CD14-positive monocyte (primary cell): ENCODE measurements around the gene TTC7B. TPM values are rescaled to one million over a fixed set of nuclear protein-coding genes. Genes with fewer than 3 reads are reported as not detected.

ENCODE experiments used
- DNase-seq, 3 donors: peaks; one replicate each; pipeline ENCODE4 v3.0.0-alpha.2; 2011 to 2022
- H2AFZ ChIP-seq: 2 replicates; pipeline ENCODE4 v1.6.0; 2012; ENCODE audit warnings: mild to moderate bottlenecking, low read depth, low read length, inconsistent platforms; ENCODE audit not compliant: insufficient read depth, poor library complexity, severe bottlenecking
- H3K27ac ChIP-seq, 2 donors: 1 replicate in 1 of 2; 2 replicates in 1 of 2; pipeline ENCODE4 v1.5.1; 2012 to 2013; ENCODE audit warnings: low read length in 2 of 2, control low read depth in 1 of 2, inconsistent platforms in 1 of 2, low read depth in 1 of 2, mild to moderate bottlenecking in 1 of 2
- H3K27me3 ChIP-seq, 2 donors: one replicate each; pipeline versions ENCODE4 v1.6.0 to v1.6.1; 2011 to 2013; ENCODE audit warnings: low read length in 2 of 2; ENCODE audit not compliant: control insufficient read depth in 2 of 2, insufficient read depth in 2 of 2
- H3K36me3 ChIP-seq, 2 donors: replicated peaks in 1 of 2; 1 replicate in 1 of 2; 2 replicates in 1 of 2; pipeline versions ENCODE4 v1.5.1 to v1.6.1; 2012 to 2013; ENCODE audit warnings: low read length in 2 of 2, control low read depth in 1 of 2, inconsistent platforms in 1 of 2, mild to moderate bottlenecking in 1 of 2; ENCODE audit not compliant: insufficient read depth in 2 of 2, control insufficient read depth in 1 of 2
- H3K4me1 ChIP-seq, 2 donors: 1 replicate in 1 of 2; 2 replicates in 1 of 2; pipeline versions ENCODE4 v1.5.1 to v1.6.1; 2012 to 2013; ENCODE audit warnings: low read length in 2 of 2, control low read depth in 1 of 2, inconsistent platforms in 1 of 2, mild to moderate bottlenecking in 1 of 2, moderate library complexity in 1 of 2; ENCODE audit not compliant: insufficient read depth in 2 of 2, control insufficient read depth in 1 of 2
- H3K4me2 ChIP-seq: replicated peaks from 2 replicates; pipeline ENCODE3; 2012; ENCODE audit warnings: low read length, moderate library complexity, mild to moderate bottlenecking; ENCODE audit not compliant: poor library complexity, severe bottlenecking; ENCODE audit errors: extremely low read depth
- H3K4me3 ChIP-seq, 3 experiments: fragments of 200-600 bp in 1 of 3; sonication (generic) in 1 of 3; replicated peaks in 1 of 3; 1 replicate in 2 of 3; 2 replicates in 1 of 3; pipeline ENCODE4 v1.5.1; 2011 to 2013; ENCODE audit warnings: low read length in 3 of 3, mild to moderate bottlenecking in 3 of 3, control low read depth in 2 of 3, low read depth in 2 of 3, inconsistent platforms in 1 of 3, moderate library complexity in 1 of 3
- H3K79me2 ChIP-seq: 2 replicates; pipeline ENCODE4 v1.6.0; 2012; ENCODE audit warnings: mild to moderate bottlenecking, control low read depth, inconsistent platforms, low read length, moderate library complexity; ENCODE audit not compliant: insufficient read depth
- H3K9ac ChIP-seq: 2 replicates; pipeline ENCODE4 v1.6.0; 2017; ENCODE audit warnings: low read length, mild to moderate bottlenecking; ENCODE audit not compliant: insufficient read depth, poor library complexity, severe bottlenecking
- H3K9me3 ChIP-seq, 2 donors: replicated peaks in 1 of 2; 1 replicate in 1 of 2; 2 replicates in 1 of 2; pipeline versions ENCODE4 v1.5.1 to v1.6.1; 2012 to 2013; ENCODE audit warnings: low read length in 2 of 2, control low read depth in 1 of 2; ENCODE audit not compliant: control insufficient read depth in 1 of 2, insufficient read depth in 1 of 2
- H4K20me1 ChIP-seq: 2 replicates; pipeline ENCODE4 v1.6.0; 2012; ENCODE audit warnings: mild to moderate bottlenecking, low read length, control low read depth, moderate library complexity; ENCODE audit not compliant: insufficient read depth
- H3K27ac Mint-ChIP-seq, 7 donors: one replicate each; pipeline ENCODE4 v1.8.0; 2020; ENCODE audit warnings: mild to moderate bottlenecking in 7 of 7, mixed read lengths in 7 of 7, moderate library complexity in 6 of 7, inconsistent platforms in 2 of 7
- H3K27me3 Mint-ChIP-seq, 3 donors: one replicate each; pipeline ENCODE4 v1.8.0; 2021 to 2022; ENCODE audit warnings: low read depth in 3 of 3, mild to moderate bottlenecking in 3 of 3, mixed read lengths in 3 of 3, moderate library complexity in 3 of 3, inconsistent platforms in 1 of 3
- H3K36me3 Mint-ChIP-seq, 2 donors: one replicate each; pipeline ENCODE4 v1.8.0; 2020; ENCODE audit warnings: mixed read lengths in 2 of 2, inconsistent platforms in 1 of 2, mild to moderate bottlenecking in 1 of 2
- H3K4me1 Mint-ChIP-seq: one replicate; pipeline ENCODE4 v1.8.0; 2020; ENCODE audit warnings: mild to moderate bottlenecking, mixed read lengths
- H3K4me3 Mint-ChIP-seq, 2 donors: one replicate each; pipeline ENCODE4 v1.8.0; 2020; ENCODE audit warnings: mild to moderate bottlenecking in 2 of 2, mixed read lengths in 2 of 2, moderate library complexity in 1 of 2
- H3K9me3 Mint-ChIP-seq, 7 donors: one replicate each; pipeline ENCODE4 v1.8.0; 2020 to 2022; ENCODE audit warnings: mixed read lengths in 7 of 7, mild to moderate bottlenecking in 6 of 7, moderate library complexity in 6 of 7, inconsistent platforms in 2 of 7
- WGBS: methylation state at CpG from one replicate; pipeline ENCODE4 v1.1.5; 2013; ENCODE audit warnings: missing lambda C conversion rate; ENCODE audit not compliant: insufficient coverage; 5-methylcytosine and 5-hydroxymethylcytosine counted together
- intact Hi-C, 2 donors: fragments of 100-400 bp; cut with micrococcal nuclease; formaldehyde crosslinking; loops; one replicate each; pipeline versions ENCODE4 v1.15.0 to v1.15.1; 2023
- polyA plus RNA-seq, 3 donors: library from polyadenylated mRNA; depleted of rRNA in 1 of 3; unstranded in 2 of 3; stranded (reverse) in 1 of 3; fragments of 300-500 nt in 2 of 3; fragments of >200 nt in 1 of 3; fragmentation: Illumina TruSeq in 2 of 3; gene quantifications; 1 replicate in 2 of 3; 2 replicates in 1 of 3; pipeline ENCODE4 v1.2.3, GENCODE V29; 2012 to 2021
- TF ChIP-seq, protein P1 (sequence below): fragments of 200-600 bp; IDR thresholded peaks from one replicate; pipeline ENCODE4 v1.8.0; 2022; ENCODE audit warnings: antibody characterized with exemption, mild to moderate bottlenecking

TTC7B gene
- polyA plus RNA-seq, 3 donors = 0.87 to 2.6 (median 1.2) TPM

DNA sequence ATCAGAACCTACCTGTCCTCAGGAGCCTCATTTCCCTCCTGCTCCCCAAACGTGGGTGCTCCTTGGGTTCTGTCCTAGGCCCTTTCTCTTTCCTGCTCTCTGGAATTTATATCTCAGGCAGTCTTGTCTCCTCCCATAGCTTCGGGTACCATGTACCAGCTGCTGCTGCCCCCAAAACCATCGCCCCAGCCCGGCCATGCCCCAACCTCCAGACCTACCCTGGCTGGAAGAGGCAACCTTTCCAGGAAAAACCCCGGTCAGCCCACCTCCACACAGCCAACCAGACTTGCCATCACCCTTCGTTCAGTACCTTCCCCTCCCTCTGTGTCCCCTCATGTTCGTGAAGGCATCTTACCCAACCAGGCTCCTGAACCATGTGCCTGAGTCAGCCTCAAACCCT lies 254.3 kb downstream of the TTC7B start:
- Histone ChIP-seq H2AFZ (no peak overlapping the region), H3K4me1 (no peaks in the 10 kb centered on the region), H3K9ac (no peak overlapping the region), H3K27ac (no peak overlapping the region), H3K79me2 (no peaks in the 10 kb centered on the region), H3K36me3 (no peaks in the 10 kb centered on the region), H3K4me2 (no peak overlapping the region), H3K9me3 (no peaks in the 10 kb centered on the region), H4K20me1 (no peaks in the 10 kb centered on the region), H3K4me3 (no peak overlapping the region), H3K27me3 (no peaks in the 10 kb centered on the region)
- Mint-ChIP-seq H3K27ac (no peak overlapping the region), H3K9me3 (no peaks in the 10 kb centered on the region), H3K4me3 (no peak overlapping the region), H3K27me3 (peaks cover 0 to 3% (median 1%) of the 10 kb centered on the region in 3 donors), H3K4me1 (no peaks in the 10 kb centered on the region), H3K36me3 (no peaks in the 10 kb centered on the region)
- TF ChIP-seq, protein P1, sequence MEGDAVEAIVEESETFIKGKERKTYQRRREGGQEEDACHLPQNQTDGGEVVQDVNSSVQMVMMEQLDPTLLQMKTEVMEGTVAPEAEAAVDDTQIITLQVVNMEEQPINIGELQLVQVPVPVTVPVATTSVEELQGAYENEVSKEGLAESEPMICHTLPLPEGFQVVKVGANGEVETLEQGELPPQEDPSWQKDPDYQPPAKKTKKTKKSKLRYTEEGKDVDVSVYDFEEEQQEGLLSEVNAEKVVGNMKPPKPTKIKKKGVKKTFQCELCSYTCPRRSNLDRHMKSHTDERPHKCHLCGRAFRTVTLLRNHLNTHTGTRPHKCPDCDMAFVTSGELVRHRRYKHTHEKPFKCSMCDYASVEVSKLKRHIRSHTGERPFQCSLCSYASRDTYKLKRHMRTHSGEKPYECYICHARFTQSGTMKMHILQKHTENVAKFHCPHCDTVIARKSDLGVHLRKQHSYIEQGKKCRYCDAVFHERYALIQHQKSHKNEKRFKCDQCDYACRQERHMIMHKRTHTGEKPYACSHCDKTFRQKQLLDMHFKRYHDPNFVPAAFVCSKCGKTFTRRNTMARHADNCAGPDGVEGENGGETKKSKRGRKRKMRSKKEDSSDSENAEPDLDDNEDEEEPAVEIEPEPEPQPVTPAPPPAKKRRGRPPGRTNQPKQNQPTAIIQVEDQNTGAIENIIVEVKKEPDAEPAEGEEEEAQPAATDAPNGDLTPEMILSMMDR = no peak
- intact Hi-C loops = no loop called here
- no peak for DNase-seq
- WGBS = 94% methylated on average over 7 of the region's 7 CpGs

DNA sequence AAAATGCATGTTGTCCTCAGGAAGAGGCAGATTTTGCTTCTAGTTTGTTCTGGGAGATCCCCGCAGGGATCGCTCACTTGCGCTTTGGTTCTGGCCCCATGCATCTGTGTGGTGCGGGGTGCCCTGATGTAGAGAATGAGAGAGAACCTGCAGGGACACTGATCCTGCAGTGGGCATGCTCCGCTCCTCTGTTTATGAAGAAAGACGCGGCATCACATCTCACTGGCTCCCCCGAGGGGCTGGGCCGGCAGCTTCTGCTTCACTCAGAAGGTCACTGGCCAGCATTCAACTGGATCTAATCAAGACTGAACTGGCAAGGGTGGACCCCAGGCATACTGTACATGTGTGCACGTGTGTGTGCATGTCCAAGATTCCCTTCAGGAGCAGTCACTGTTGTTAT lies 255.2 kb downstream of the TTC7B start:
- no peaks in the 10 kb centered on the region for H3K4me1 ChIP-seq
- H3K4me3 ChIP-seq = no peak overlapping the region
- intact Hi-C loops = no loop called here
- H4K20me1 ChIP-seq = no peaks in the 10 kb centered on the region
- H3K36me3 ChIP-seq = no peaks in the 10 kb centered on the region
- TF ChIP-seq, protein P1 = no peak
- Mint-ChIP-seq H3K9me3 (no peaks in the 10 kb centered on the region), H3K36me3 (no peaks in the 10 kb centered on the region), H3K4me1 (no peaks in the 10 kb centered on the region), H3K27me3 (peaks cover 0 to 3% (median 1%) of the 10 kb centered on the region in 3 donors), H3K4me3 (no peak overlapping the region), H3K27ac (peak overlapping the region in 1 of 7 donors; percentile 69)
- no peak overlapping the region for H3K4me2 ChIP-seq
- 98% methylated on average over 8 of the region's 10 CpGs for WGBS
- H2AFZ ChIP-seq = no peak overlapping the region
- no peaks in the 10 kb centered on the region for H3K9me3 ChIP-seq
- no peak overlapping the region for H3K9ac ChIP-seq
- H3K27ac ChIP-seq = no peak overlapping the region
- no peaks in the 10 kb centered on the region for H3K79me2 ChIP-seq
- H3K27me3 ChIP-seq = no peaks in the 10 kb centered on the region
- no peak for DNase-seq
